Activated CD8-positive, alpha-beta T cell treated with anti-CD3 and anti-CD28 coated beads for 36 hours (primary cell): ENCODE results near the gene POLR2C. TPM values are rescaled to one million over a fixed set of nuclear protein-coding genes. Genes with fewer than 3 reads are reported as not detected.

Experiments
- ATAC-seq: fragments of 200-7000 bp; cut with Tn5 transposase; one replicate; pipeline ENCODE4 v1.10.0; 2021; ENCODE audit warnings: mild to moderate bottlenecking, moderate library complexity
- CTCF ChIA-PET: fragments of 350-600 bp; sonication (Branson Sonifier 250); formaldehyde crosslinking; loops from one replicate; lab custom pipeline; 2021; ENCODE audit warnings: antibody characterized with exemption; lab: Charles Lee
- POLR2A ChIA-PET: fragments of 350-600 bp; sonication (Branson Sonifier 250); formaldehyde crosslinking; loops from one replicate; lab custom pipeline; 2021; ENCODE audit warnings: antibody characterized with exemption; lab: Charles Lee
- DNase-seq: peaks from one replicate; pipeline ENCODE4 v3.0.0-alpha.2; 2020
- H3K27ac Mint-ChIP-seq: one replicate; pipeline ENCODE4 v1.8.0; 2021; ENCODE audit warnings: mild to moderate bottlenecking, mixed read lengths
- H3K27me3 Mint-ChIP-seq: one replicate; pipeline ENCODE4 v1.8.0; 2021; ENCODE audit warnings: mixed read lengths
- H3K36me3 Mint-ChIP-seq: one replicate; pipeline ENCODE4 v1.8.0; 2021; ENCODE audit warnings: low read depth, mixed read lengths
- H3K4me1 Mint-ChIP-seq: one replicate; pipeline ENCODE4 v1.8.0; 2021; ENCODE audit warnings: low read depth, mixed read lengths
- H3K4me3 Mint-ChIP-seq: one replicate; pipeline ENCODE4 v1.8.0; 2021; ENCODE audit warnings: mild to moderate bottlenecking, moderate library complexity, mixed read lengths
- H3K9me3 Mint-ChIP-seq: one replicate; pipeline ENCODE4 v1.8.0; 2021; ENCODE audit warnings: mixed read lengths
- intact Hi-C: fragments of 100-400 bp; cut with micrococcal nuclease; formaldehyde crosslinking; loops from one replicate; pipeline ENCODE4 v1.10.0; 2022
- total RNA-seq, 2 experiments: library from RNA; stranded (reverse); gene quantifications; one replicate each; pipeline ENCODE4 v1.2.3, GENCODE V29; 2021
- TF ChIP-seq, protein P1 (sequence below): fragments of 200-600 bp; IDR thresholded peaks from one replicate; pipeline ENCODE4 v1.8.0; 2022; ENCODE audit warnings: antibody characterized with exemption, mild to moderate bottlenecking

Gene POLR2C
- total RNA-seq, 2 experiments from 2014 or later, result 62.4 to 63.0 TPM

DNA sequence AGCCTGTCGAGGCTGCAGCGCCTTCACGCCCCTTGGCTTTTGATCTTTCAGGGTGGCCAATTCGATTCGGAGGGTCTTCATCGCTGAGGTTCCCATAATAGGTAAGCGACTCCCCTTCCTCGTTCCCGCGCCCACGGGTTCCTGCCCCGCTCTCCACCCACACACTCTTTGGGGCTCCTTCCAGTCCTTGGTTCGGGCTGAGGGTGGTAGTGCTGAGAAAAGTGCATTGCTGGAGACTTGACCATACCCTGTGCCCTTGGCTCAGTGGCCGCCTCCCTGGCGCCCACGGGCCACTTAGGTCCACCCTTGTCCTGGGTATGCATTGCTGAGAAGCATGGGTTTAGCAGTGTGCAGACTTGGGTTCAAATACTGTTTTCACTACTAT is 491 bp downstream of the POLR2C start:
- Mint-ChIP-seq H3K27ac (peak overlapping the region; percentile 100), H3K36me3 (peaks cover 36% of the 10 kb centered on the region), H3K27me3 (no peaks in the 10 kb centered on the region), H3K4me3 (peak overlapping the region; percentile 99), H3K9me3 (no peaks in the 10 kb centered on the region), H3K4me1 (peaks cover 25% of the 10 kb centered on the region)
- TF ChIP-seq, protein P1, sequence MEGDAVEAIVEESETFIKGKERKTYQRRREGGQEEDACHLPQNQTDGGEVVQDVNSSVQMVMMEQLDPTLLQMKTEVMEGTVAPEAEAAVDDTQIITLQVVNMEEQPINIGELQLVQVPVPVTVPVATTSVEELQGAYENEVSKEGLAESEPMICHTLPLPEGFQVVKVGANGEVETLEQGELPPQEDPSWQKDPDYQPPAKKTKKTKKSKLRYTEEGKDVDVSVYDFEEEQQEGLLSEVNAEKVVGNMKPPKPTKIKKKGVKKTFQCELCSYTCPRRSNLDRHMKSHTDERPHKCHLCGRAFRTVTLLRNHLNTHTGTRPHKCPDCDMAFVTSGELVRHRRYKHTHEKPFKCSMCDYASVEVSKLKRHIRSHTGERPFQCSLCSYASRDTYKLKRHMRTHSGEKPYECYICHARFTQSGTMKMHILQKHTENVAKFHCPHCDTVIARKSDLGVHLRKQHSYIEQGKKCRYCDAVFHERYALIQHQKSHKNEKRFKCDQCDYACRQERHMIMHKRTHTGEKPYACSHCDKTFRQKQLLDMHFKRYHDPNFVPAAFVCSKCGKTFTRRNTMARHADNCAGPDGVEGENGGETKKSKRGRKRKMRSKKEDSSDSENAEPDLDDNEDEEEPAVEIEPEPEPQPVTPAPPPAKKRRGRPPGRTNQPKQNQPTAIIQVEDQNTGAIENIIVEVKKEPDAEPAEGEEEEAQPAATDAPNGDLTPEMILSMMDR, result no peak
- CTCF ChIA-PET, result interaction anchor here (0.8 to 6.9 kb wide), 19 partner anchors 8 to 186 kb away, joined by 3 to 55 read pairs (median 9); partner anchors contain the start of genes CIAPIN1, COQ9 and DOK4
- peak; percentile 23 for ATAC-seq
- POLR2A ChIA-PET, result interaction anchor here (0.9 to 6.1 kb wide), 18 partner anchors 11 to 195 kb away, joined by 3 to 47 read pairs (median 5); partner anchors contain the start of genes CIAPIN1, COQ9 and DOK4
- DNase-seq, result no peak
- intact Hi-C loops, result no loop called here

DNA sequence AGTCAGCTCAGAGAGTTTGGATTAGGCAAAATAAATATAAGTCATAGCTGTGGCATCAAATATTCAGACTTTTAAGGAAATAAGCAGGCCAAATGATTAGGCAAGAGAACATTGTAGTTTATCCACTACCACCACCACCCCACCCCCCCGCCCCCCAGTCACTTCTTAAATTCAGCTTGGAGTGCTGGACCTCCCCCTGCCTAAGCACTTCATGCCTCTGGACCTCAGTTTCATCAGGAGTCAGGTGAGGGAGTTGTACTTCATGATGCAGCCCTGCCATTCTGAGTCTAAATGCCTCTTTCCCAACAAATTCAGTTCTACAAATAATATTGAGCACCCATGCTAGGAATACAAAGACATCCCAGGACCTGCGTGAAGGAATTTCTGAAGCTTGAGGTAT is 2.0 kb downstream of the POLR2C start:
- Mint-ChIP-seq H3K4me1 (peaks cover 25% of the 10 kb centered on the region), H3K27ac (peak overlapping the region; percentile 39), H3K36me3 (peaks cover 42% of the 10 kb centered on the region), H3K27me3 (no peaks in the 10 kb centered on the region), H3K9me3 (no peaks in the 10 kb centered on the region), H3K4me3 (no peak overlapping the region)
- DNase-seq (no peak), ATAC-seq (no peak)
- POLR2A ChIA-PET, result interaction anchor here (0.9 to 6.1 kb wide), 6 partner anchors 9 to 66 kb away, joined by 3 to 47 read pairs (median 6); partner anchors contain the start of genes CIAPIN1 and COQ9
- CTCF ChIA-PET, result interaction anchor here (0.8 to 6.9 kb wide), 6 partner anchors 8 to 55 kb away, joined by 3 to 35 read pairs (median 4); no protein-coding TSS in a partner anchor
- intact Hi-C loops, result no loop called here
- TF ChIP-seq, protein P1, result no peak

DNA sequence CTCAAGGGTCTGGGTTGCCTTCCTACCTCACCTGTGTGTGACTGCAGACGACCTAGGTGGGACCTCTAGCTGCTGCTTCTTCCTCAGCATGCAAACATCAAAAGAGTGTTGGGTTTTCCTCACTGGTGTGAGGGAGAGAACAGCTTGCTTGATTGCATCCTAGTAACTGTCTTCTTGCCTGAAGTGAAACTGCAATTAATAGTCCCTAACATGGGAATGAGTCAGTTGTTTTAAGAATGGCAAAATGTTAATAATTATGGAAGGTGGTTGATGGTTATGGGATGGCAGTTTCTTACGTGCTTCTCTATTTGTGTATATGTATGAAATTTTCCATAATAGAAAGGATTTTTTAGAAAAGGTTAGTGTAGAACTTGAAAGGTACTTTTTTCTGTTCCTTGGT is 5.9 kb downstream of the POLR2C start:
- TF ChIP-seq, protein P1, result no peak
- Mint-ChIP-seq H3K9me3 (no peaks in the 10 kb centered on the region), H3K36me3 (peaks cover 40% of the 10 kb centered on the region), H3K27ac (no peak overlapping the region), H3K27me3 (no peaks in the 10 kb centered on the region), H3K4me1 (peaks cover 20% of the 10 kb centered on the region), H3K4me3 (no peak overlapping the region)
- intact Hi-C loops, result loop anchor here (5.0 kb wide), 1 partner anchor 59 kb away; no protein-coding TSS in a partner anchor
- ATAC-seq, result no peak
- no peak for DNase-seq
- ChIA-PET POLR2A (no interaction called here), CTCF (interaction anchor here (0.8 kb wide), 1 partner anchor 52 kb away, joined by 3 read pairs; no protein-coding TSS in a partner anchor)

DNA sequence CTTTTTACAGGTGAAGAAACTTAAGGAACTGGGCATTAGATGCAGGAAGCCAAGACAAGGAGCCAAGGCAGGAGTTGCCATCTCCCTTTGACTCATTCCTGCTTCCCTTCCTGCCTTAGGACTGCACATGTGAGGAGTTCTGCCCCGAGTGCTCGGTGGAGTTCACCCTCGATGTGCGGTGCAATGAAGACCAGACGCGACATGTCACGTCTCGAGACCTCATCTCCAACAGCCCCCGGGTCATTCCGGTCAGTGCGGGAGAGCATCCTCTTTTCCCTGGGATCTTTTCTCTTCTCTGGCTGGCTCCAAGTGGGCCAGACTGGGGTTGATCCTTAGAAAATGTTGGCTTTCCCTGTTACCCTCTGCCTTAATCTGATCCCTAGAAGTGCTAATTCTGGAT is 6.6 kb downstream of the POLR2C start:
- Mint-ChIP-seq H3K36me3 (peaks cover 34% of the 10 kb centered on the region), H3K4me1 (peaks cover 13% of the 10 kb centered on the region), H3K27me3 (no peaks in the 10 kb centered on the region), H3K27ac (no peak overlapping the region), H3K4me3 (no peak overlapping the region), H3K9me3 (no peaks in the 10 kb centered on the region)
- POLR2A ChIA-PET, result no interaction called here
- ATAC-seq (no peak), DNase-seq (no peak)
- CTCF ChIA-PET, result no interaction called here
- intact Hi-C loops, result loop anchor here (5.0 kb wide), 1 partner anchor 58 kb away; no protein-coding TSS in a partner anchor
- TF ChIP-seq, protein P1, result no peak

DNA sequence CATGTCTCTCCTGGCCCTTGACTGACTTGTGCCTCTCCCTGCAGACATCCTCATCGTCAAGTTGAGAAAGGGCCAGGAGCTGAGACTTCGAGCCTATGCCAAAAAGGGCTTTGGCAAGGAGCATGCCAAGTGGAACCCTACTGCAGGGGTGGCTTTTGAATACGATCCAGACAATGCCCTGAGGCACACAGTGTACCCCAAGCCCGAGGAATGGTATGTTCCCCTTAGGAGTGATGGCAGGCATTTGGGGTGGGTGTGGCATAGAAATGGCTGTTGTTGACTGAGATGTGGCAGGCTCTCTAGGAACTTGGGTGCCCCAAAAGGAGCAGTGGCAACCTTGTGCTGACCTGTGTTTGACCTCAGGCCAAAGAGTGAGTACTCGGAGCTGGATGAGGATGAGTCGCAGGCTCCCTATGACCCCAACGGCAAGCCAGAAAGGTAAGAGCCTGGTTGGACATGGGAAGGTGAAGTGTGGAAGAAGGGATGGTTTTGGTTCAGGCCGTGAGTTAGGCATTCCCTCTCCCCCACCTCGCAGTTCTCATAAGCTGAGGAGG is 7.5 kb downstream of the POLR2C start:
- TF ChIP-seq, protein P1, result no peak
- ChIA-PET CTCF (interaction anchor here (2.2 kb wide), 2 partner anchors 7 to 50 kb away, joined by 5 to 13 read pairs; partner anchors contain the start of gene POLR2C), POLR2A (interaction anchor here (1.5 to 6.9 kb wide), 2 partner anchors 7 to 16 kb away, joined by 4 to 29 read pairs; partner anchors contain the start of genes DOK4 and POLR2C)
- Mint-ChIP-seq H3K4me1 (peaks cover 5% of the 10 kb centered on the region), H3K9me3 (no peaks in the 10 kb centered on the region), H3K4me3 (no peak overlapping the region), H3K27ac (peak overlapping the region; percentile 3), H3K27me3 (no peaks in the 10 kb centered on the region), H3K36me3 (peaks cover 26% of the 10 kb centered on the region)
- no peak for ATAC-seq
- intact Hi-C loops, result loop anchor here (5.0 kb wide), 1 partner anchor 57 kb away; no protein-coding TSS in a partner anchor
- DNase-seq, result no peak
